ENCODE measurements around the gene GCNT3.

The GCNT3 gene

GRCh38 chr15:59611276-59612260, at the start of gene GCNT3:
Gene GCNT3 (plus strand): TSS chr15:59611783. CDS start chr15:59618239, 6,456 bp downstream.
- TF ChIP-seq SUZ12 (IDR thresholded peaks at IDR 0.05; ENCODE audit: extremely low read depth, insufficient read depth, insufficient read length), result no peak
- TF ChIP-seq ZNF274 (IDR thresholded peaks at IDR 0.05; ENCODE audit: low read depth, low read length), result no peak
- no peak for TF ChIP-seq YY1 (IDR thresholded peaks at IDR 0.05; ENCODE audit: insufficient read depth, insufficient read length)
- Histone ChIP-seq H3K9ac (ENCODE audit: insufficient read length, low read depth) (no peak within 1 kb of the TSS), H3K4me1 (ENCODE audit: insufficient read depth, insufficient read length) (no peaks in the 10 kb centered on the region), H3K27me3 (ENCODE audit: insufficient read depth, insufficient read length) (no peaks in the 10 kb centered on the region), H3K4me3 (ENCODE audit: insufficient read length, low read depth) (no peak within 1 kb of the TSS), H3K9me3 (ENCODE audit: insufficient read depth, low read length) (no peaks in the 10 kb centered on the region), H3K36me3 (ENCODE audit: insufficient read depth, insufficient read length, low read length) (no peaks in the 10 kb centered on the region)
- no peak for DNase-seq (ENCODE audit: low read depth, low spot score)

- TF ChIP-seq YY1 (IDR thresholded peaks at IDR 0.05; ENCODE audit: insufficient read depth, insufficient read length) (no peak), SUZ12 (IDR thresholded peaks at IDR 0.05; ENCODE audit: extremely low read depth, insufficient read depth, insufficient read length) (no peak), ZNF274 (IDR thresholded peaks at IDR 0.05; ENCODE audit: low read depth, low read length) (no peak)
- H3K27me3 ChIP-seq (ENCODE audit: insufficient read depth, insufficient read length), result no peaks in the 10 kb centered on the region
- H3K9ac ChIP-seq (ENCODE audit: insufficient read length, low read depth), result no peak overlapping the region
- no peak overlapping the region for H3K4me3 ChIP-seq (ENCODE audit: insufficient read length, low read depth)
- H3K4me1 ChIP-seq (ENCODE audit: insufficient read depth, insufficient read length), result no peaks in the 10 kb centered on the region
- DNase-seq (ENCODE audit: low read depth, low spot score), result no peak
- no peaks in the 10 kb centered on the region for H3K36me3 ChIP-seq (ENCODE audit: insufficient read depth, insufficient read length, low read length)
- H3K9me3 ChIP-seq (ENCODE audit: insufficient read depth, low read length), result peaks cover 9% of the 10 kb centered on the region; the same call in 1 of the 2 replicates
These were observed 49.0 kb upstream of the GCNT3 start for GRCh38 chr15:59562448-59563186.

- peaks cover 9% of the 10 kb centered on the region; the same call in 1 of the 2 replicates for H3K9me3 ChIP-seq (ENCODE audit: insufficient read depth, low read length)
- H3K36me3 ChIP-seq (ENCODE audit: insufficient read depth, insufficient read length, low read length), result no peaks in the 10 kb centered on the region
- no peak for TF ChIP-seq YY1 (IDR thresholded peaks at IDR 0.05; ENCODE audit: insufficient read depth, insufficient read length)
- TF ChIP-seq ZNF274 (IDR thresholded peaks at IDR 0.05; ENCODE audit: low read depth, low read length), result no peak
- TF ChIP-seq SUZ12 (IDR thresholded peaks at IDR 0.05; ENCODE audit: extremely low read depth, insufficient read depth, insufficient read length), result no peak
- no peak overlapping the region for H3K9ac ChIP-seq (ENCODE audit: insufficient read length, low read depth)
- no peaks in the 10 kb centered on the region for H3K4me1 ChIP-seq (ENCODE audit: insufficient read depth, insufficient read length)
- H3K4me3 ChIP-seq (ENCODE audit: insufficient read length, low read depth), result no peak overlapping the region
- H3K27me3 ChIP-seq (ENCODE audit: insufficient read depth, insufficient read length), result no peaks in the 10 kb centered on the region
- no peak for DNase-seq (ENCODE audit: low read depth, low spot score)
These were observed 46.3 kb upstream of the GCNT3 start for GRCh38 chr15:59565299-59565698.

GRCh38 chr15:59567324-59567723, 44.3 kb upstream of the GCNT3 start:
- no peaks in the 10 kb centered on the region for H3K27me3 ChIP-seq (ENCODE audit: insufficient read depth, insufficient read length)
- H3K9ac ChIP-seq (ENCODE audit: insufficient read length, low read depth), result no peak overlapping the region
- H3K4me1 ChIP-seq (ENCODE audit: insufficient read depth, insufficient read length), result no peaks in the 10 kb centered on the region
- TF ChIP-seq SUZ12 (IDR thresholded peaks at IDR 0.05; ENCODE audit: extremely low read depth, insufficient read depth, insufficient read length) (no peak), YY1 (IDR thresholded peaks at IDR 0.05; ENCODE audit: insufficient read depth, insufficient read length) (no peak), ZNF274 (IDR thresholded peaks at IDR 0.05; ENCODE audit: low read depth, low read length) (no peak)
- no peak for DNase-seq (ENCODE audit: low read depth, low spot score)
- no peak overlapping the region for H3K4me3 ChIP-seq (ENCODE audit: insufficient read length, low read depth)
- peaks cover 9% of the 10 kb centered on the region; the same call in 1 of the 2 replicates for H3K9me3 ChIP-seq (ENCODE audit: insufficient read depth, low read length)
- no peaks in the 10 kb centered on the region for H3K36me3 ChIP-seq (ENCODE audit: insufficient read depth, insufficient read length, low read length)

GRCh38 chr15:59569477-59569876, 42.1 kb upstream of the GCNT3 start:
- no peak overlapping the region for H3K4me3 ChIP-seq (ENCODE audit: insufficient read length, low read depth)
- no peaks in the 10 kb centered on the region for H3K36me3 ChIP-seq (ENCODE audit: insufficient read depth, insufficient read length, low read length)
- DNase-seq (ENCODE audit: low read depth, low spot score), result no peak
- TF ChIP-seq YY1 (IDR thresholded peaks at IDR 0.05; ENCODE audit: insufficient read depth, insufficient read length), result no peak
- TF ChIP-seq SUZ12 (IDR thresholded peaks at IDR 0.05; ENCODE audit: extremely low read depth, insufficient read depth, insufficient read length), result no peak
- no peak for TF ChIP-seq ZNF274 (IDR thresholded peaks at IDR 0.05; ENCODE audit: low read depth, low read length)
- H3K9me3 ChIP-seq (ENCODE audit: insufficient read depth, low read length), result peaks cover 9% of the 10 kb centered on the region; the same call in 1 of the 2 replicates
- no peaks in the 10 kb centered on the region for H3K4me1 ChIP-seq (ENCODE audit: insufficient read depth, insufficient read length)
- H3K9ac ChIP-seq (ENCODE audit: insufficient read length, low read depth), result no peak overlapping the region
- H3K27me3 ChIP-seq (ENCODE audit: insufficient read depth, insufficient read length), result no peaks in the 10 kb centered on the region

- DNase-seq (ENCODE audit: low read depth, low spot score), result no peak
- Histone ChIP-seq H3K9me3 (ENCODE audit: insufficient read depth, low read length) (peaks cover 8% of the 10 kb centered on the region; the same call in 1 of the 2 replicates), H3K9ac (ENCODE audit: insufficient read length, low read depth) (no peak overlapping the region), H3K36me3 (ENCODE audit: insufficient read depth, insufficient read length, low read length) (no peaks in the 10 kb centered on the region), H3K4me3 (ENCODE audit: insufficient read length, low read depth) (no peak overlapping the region), H3K27me3 (ENCODE audit: insufficient read depth, insufficient read length) (no peaks in the 10 kb centered on the region), H3K4me1 (ENCODE audit: insufficient read depth, insufficient read length) (no peaks in the 10 kb centered on the region)
- TF ChIP-seq SUZ12 (IDR thresholded peaks at IDR 0.05; ENCODE audit: extremely low read depth, insufficient read depth, insufficient read length), result no peak
- TF ChIP-seq YY1 (IDR thresholded peaks at IDR 0.05; ENCODE audit: insufficient read depth, insufficient read length), result no peak
- no peak for TF ChIP-seq ZNF274 (IDR thresholded peaks at IDR 0.05; ENCODE audit: low read depth, low read length)
These were observed 41.3 kb upstream of the GCNT3 start for GRCh38 chr15:59570315-59570714.

All from NT2/D1 (cell line).